Endometrial microvascular endothelial cells (primary cell): ENCODE measurements around the gene MAT1A. TPM values are rescaled to one million over a fixed set of nuclear protein-coding genes. Genes with fewer than 3 reads are reported as not detected.
"Not testable (repeated sequence)": the region's sequence is repeated elsewhere in the genome, so short reads cannot be mapped to it uniquely, and the experiment has no call there.

ENCODE experiments used
- in situ Hi-C: cut with HindIII; loops from 2 replicates; pipeline ENCODE4 v1.10.0; 2017; ENCODE audit warnings: low sequenced_read_pairs, low pct_unique_long_range_greater_than_20kb; ENCODE audit errors: inconsistent ontology term
- total RNA-seq: library from RNA; depleted of rRNA; stranded (reverse); fragments of >200 nt; gene quantifications from one replicate; pipeline ENCODE4 v1.2.3, GENCODE V29; 2015; ENCODE audit errors: inconsistent ontology term

The MAT1A gene
- total RNA-seq, 1 donor from 2014 or later = not detected

GRCh38 chr10:80244371-80244770 lies 45.1 kb downstream of the MAT1A start:
- in situ Hi-C loops = not testable (repeated sequence)

- in situ Hi-C loops = not testable (repeated sequence)
Measured at GRCh38 chr10:80242341-80242740, 47.1 kb downstream of the MAT1A start.

GRCh38 chr10:80236457-80236856 lies 53.0 kb downstream of the MAT1A start:
- in situ Hi-C loops = not testable (repeated sequence)

GRCh38 chr10:80234331-80235235 lies 54.9 kb downstream of the MAT1A start:
- in situ Hi-C loops = not testable (repeated sequence)

- in situ Hi-C loops = not testable (repeated sequence)
Measured at GRCh38 chr10:80233871-80234270, 55.6 kb downstream of the MAT1A start.

GRCh38 chr10:80226723-80227122 lies 62.7 kb downstream of the MAT1A start:
- in situ Hi-C loops = not testable (repeated sequence)

- in situ Hi-C loops = not testable (repeated sequence)
Measured at GRCh38 chr10:80223031-80223419, 66.4 kb downstream of the MAT1A start.

Other genes starting within 250 kb of the MAT1A start
- 12.9 TPM for gene TMEM254, start 211.0 kb downstream of the MAT1A start, total RNA-seq
- not detected for gene PLAC9, start 156.9 kb downstream of the MAT1A start, total RNA-seq
- gene ANXA11, start 84.1 kb downstream of the MAT1A start, total RNA-seq = 109 TPM
- not detected for gene DYDC1, start 67.1 kb upstream of the MAT1A start, total RNA-seq
- not detected for gene DYDC2, start 67.1 kb upstream of the MAT1A start, total RNA-seq
- gene PRXL2A, start 118.9 kb upstream of the MAT1A start, total RNA-seq = 86.0 TPM
- gene TSPAN14, start 164.7 kb upstream of the MAT1A start, total RNA-seq = 275 TPM
- not detected for gene SH2D4B, start 248.2 kb upstream of the MAT1A start, total RNA-seq